ENCODE data around the gene C10orf67. TPM values are rescaled to one million over a fixed set of nuclear protein-coding genes. Genes with fewer than 3 reads are reported as not detected.
"Not testable (repeated sequence)": the region's sequence is repeated elsewhere in the genome, so short reads cannot be mapped to it uniquely, and the experiment has no call there.

The C10orf67 gene
- total and polyA plus RNA-seq, 9 donors: 0.08 to 1.0 (median 0.28) TPM

DNA sequence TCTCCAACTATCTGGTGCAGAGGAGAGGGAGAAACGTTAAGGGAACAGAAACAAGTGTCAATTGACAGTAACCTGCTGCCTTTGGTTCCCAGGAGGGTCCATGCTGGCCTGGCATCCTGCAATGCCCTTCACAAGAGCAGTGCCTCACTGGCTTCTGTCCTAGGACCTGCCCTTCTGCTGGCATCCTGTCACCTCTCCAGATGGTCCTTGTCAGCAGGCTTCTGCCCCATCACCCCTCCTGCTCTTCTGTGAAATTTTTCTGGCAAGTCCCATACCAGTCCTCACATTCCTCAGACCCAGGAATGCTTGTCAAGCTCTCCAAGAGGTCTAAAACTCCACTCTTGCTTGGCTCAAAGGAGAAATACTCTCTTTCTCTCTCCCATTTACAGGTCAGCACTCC lies 34.2 kb downstream of the C10orf67 start:
- no peak overlapping the region for H3K4me3 ChIP-seq
- peaks cover 2% of the 10 kb centered on the region for H3K4me1 ChIP-seq (ENCODE audit: insufficient read depth)
- no peak overlapping the region for H3K27ac ChIP-seq
- no peak for DNase-seq
- TF ChIP-seq, protein P1, sequence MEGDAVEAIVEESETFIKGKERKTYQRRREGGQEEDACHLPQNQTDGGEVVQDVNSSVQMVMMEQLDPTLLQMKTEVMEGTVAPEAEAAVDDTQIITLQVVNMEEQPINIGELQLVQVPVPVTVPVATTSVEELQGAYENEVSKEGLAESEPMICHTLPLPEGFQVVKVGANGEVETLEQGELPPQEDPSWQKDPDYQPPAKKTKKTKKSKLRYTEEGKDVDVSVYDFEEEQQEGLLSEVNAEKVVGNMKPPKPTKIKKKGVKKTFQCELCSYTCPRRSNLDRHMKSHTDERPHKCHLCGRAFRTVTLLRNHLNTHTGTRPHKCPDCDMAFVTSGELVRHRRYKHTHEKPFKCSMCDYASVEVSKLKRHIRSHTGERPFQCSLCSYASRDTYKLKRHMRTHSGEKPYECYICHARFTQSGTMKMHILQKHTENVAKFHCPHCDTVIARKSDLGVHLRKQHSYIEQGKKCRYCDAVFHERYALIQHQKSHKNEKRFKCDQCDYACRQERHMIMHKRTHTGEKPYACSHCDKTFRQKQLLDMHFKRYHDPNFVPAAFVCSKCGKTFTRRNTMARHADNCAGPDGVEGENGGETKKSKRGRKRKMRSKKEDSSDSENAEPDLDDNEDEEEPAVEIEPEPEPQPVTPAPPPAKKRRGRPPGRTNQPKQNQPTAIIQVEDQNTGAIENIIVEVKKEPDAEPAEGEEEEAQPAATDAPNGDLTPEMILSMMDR (IDR thresholded peaks at IDR 0.05): no peak
- TF ChIP-seq EP300 (IDR thresholded peaks at IDR 0.05) (no peak), POLR2A (IDR thresholded peaks at IDR 0.05) (no peak)
- intact Hi-C loops (cut with DNase I): loop anchor here (5.0 to 10.0 kb wide), 4 partner anchors 214 to 1204 kb away; no protein-coding TSS in a partner anchor
- WGBS, 3 donors: 0 to 4% (median 0%) methylated on average over 1 of the region's 1 CpG
- H3K36me3 ChIP-seq: no peaks in the 10 kb centered on the region
- no peaks in the 10 kb centered on the region for H3K27me3 ChIP-seq
- no peaks in the 10 kb centered on the region for H3K9me3 ChIP-seq

DNA sequence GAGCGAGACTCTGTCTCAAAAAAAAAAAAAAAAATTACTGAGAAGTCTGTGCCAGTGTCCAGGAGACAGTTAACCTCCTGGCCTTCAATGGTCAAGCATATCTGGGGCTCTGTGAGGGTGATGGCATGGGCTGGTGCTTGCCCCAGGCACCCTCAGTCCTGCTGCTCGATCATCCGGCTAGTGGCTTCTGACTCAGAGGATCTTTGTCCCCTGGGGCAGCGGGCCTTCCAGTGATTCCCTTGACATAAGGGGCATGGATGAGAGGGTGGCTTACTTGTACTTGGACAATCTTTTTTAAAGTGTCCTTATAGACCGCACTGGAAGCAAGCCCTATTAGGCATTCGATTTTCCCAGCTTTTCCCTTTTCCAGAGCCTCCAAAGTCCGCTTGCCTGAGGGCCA lies 44.6 kb downstream of the C10orf67 start:
- H3K4me1 ChIP-seq (ENCODE audit: insufficient read depth); DNase-seq; H3K9me3 ChIP-seq; H3K36me3 ChIP-seq; H3K27me3 ChIP-seq; intact Hi-C loops (cut with DNase I); H3K4me3 ChIP-seq; H3K27ac ChIP-seq: not testable (repeated sequence)
- WGBS, 3 donors: 90 to 94% (median 91%) methylated on average over 7 of the region's 7 CpGs

DNA sequence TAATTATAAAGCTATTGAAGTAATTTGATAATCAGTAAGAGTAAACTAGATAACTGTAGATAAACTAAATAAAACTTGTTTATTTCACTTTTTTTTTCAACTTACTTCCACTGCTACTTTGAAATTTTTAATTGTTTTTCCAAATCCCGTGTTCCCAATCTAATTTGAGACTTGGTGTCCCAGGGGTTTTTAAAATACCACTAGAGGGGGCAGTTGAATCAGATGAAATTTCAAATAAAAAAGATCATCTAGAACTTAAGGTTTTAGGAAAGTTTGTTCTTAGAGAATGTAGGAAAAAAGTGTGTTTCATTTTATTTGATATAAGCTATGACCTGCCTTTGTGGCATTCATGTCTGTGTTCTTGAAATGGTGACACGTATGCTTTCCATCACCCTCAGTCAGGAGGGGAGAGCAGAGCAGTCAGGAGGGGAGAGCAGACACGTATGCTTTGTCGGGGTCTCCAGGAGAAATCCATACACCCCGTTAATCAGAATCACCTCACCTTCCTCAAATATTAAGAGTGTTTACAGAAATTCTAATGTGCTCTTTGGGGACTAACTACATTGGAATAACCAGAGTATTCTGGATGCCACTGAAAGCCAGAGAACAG lies 49.9 kb downstream of the C10orf67 start:
- H3K36me3 ChIP-seq: no peaks in the 10 kb centered on the region
- no peak overlapping the region for H3K4me3 ChIP-seq

DNA sequence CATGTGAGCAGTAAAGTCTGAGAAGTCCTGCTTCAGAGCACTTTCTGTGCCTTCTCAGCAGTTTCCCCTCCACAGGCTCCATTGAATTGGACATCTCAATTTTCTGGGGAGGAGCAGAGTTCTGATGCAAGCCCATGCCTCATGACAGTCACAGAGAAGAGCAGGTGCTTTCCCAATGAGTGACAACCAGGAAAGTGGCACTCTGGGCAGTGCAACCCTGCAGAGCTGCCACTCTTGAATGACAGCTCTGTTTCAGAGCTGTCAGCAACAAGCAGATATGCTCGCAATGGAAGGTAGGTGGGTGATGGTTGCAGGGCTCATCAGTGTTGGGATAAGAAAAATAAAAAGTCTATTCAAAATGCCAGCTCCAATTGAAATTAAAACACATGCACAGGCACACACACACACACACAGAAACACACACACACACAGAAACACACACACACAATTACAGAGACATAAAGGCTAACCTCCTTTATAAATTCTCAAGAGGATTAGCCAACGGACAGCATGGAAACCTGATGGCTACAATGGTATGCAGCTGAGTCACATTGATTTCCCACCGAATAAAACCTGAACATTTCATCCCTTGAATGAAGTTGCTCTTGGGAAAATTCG lies 50.5 kb downstream of the C10orf67 start:
- Histone ChIP-seq H3K9me3 (no peaks in the 10 kb centered on the region), H3K4me3 (no peak overlapping the region), H3K4me1 (ENCODE audit: insufficient read depth) (no peaks in the 10 kb centered on the region), H3K36me3 (no peaks in the 10 kb centered on the region), H3K27me3 (no peaks in the 10 kb centered on the region), H3K27ac (no peak overlapping the region)
- no peak for DNase-seq
- WGBS, 3 donors: 47 to 50% (median 49%) methylated on average over 4 of the region's 4 CpGs
- intact Hi-C loops (cut with DNase I): no loop called here
- no peak for TF ChIP-seq EP300 (IDR thresholded peaks at IDR 0.05)
- TF ChIP-seq, protein P1 (IDR thresholded peaks at IDR 0.05): no peak

More for the DNA sequence above, 49.9 kb downstream of the C10orf67 start:
- Histone ChIP-seq H3K4me1 (ENCODE audit: insufficient read depth) (no peaks in the 10 kb centered on the region), H3K9me3 (no peaks in the 10 kb centered on the region), H3K27ac (no peak overlapping the region), H3K27me3 (no peaks in the 10 kb centered on the region)
- WGBS, 3 donors: 42 to 54% (median 48%) methylated on average over 5 of the region's 5 CpGs
- TF ChIP-seq, protein P1 (IDR thresholded peaks at IDR 0.05): no peak
- TF ChIP-seq EP300 (IDR thresholded peaks at IDR 0.05): no peak
- TF ChIP-seq POLR2A (IDR thresholded peaks at IDR 0.05): no peak
- intact Hi-C loops (cut with DNase I): no loop called here
- no peak for DNase-seq

- DNase-seq: no peak
- no peaks in the 10 kb centered on the region for H3K27me3 ChIP-seq
- no peaks in the 10 kb centered on the region for H3K4me1 ChIP-seq (ENCODE audit: insufficient read depth)
- WGBS, 3 donors: 14 to 24% (median 23%) methylated on average over 7 of the region's 7 CpGs
- no peaks in the 10 kb centered on the region for H3K36me3 ChIP-seq
- no peak overlapping the region for H3K4me3 ChIP-seq
- no peaks in the 10 kb centered on the region for H3K9me3 ChIP-seq
- no peak overlapping the region for H3K27ac ChIP-seq
- intact Hi-C loops (cut with DNase I): no loop called here
- TF ChIP-seq POLR2A (IDR thresholded peaks at IDR 0.05): no peak
- TF ChIP-seq EP300 (IDR thresholded peaks at IDR 0.05): no peak
- TF ChIP-seq, protein P1 (IDR thresholded peaks at IDR 0.05): no peak
These were observed 51.4 kb downstream of the C10orf67 start for GRCh38 chr10:23293145-23293724.
